Kidney glomerular epithelial cell (primary cell): ENCODE data around the gene PSMC4.

Experiments
- DNase-seq: peaks from one replicate; lab custom pipeline; 2025; lab: John Stamatoyannopoulos, UW

PSMC4 gene

GRCh38 chr19:39993605-39994004 is 22.6 kb downstream of the PSMC4 start:
- no peak for DNase-seq

- no peak for DNase-seq
Measured at GRCh38 chr19:39994361-39994760, 23.4 kb downstream of the PSMC4 start.

GRCh38 chr19:39995794-39996193 is 24.8 kb downstream of the PSMC4 start:
- DNase-seq = no peak

- peak; percentile 52 for DNase-seq
Measured at GRCh38 chr19:39996218-39996810, 25.3 kb downstream of the PSMC4 start.

- DNase-seq = peak; percentile 76
Measured at GRCh38 chr19:39996811-39997637, 26.1 kb downstream of the PSMC4 start, which contains the start of gene ZNF546. Gene ZNF546, plus strand, starts transcription at chr19:39997060. Its CDS starts 1,267 bp downstream, at chr19:39998327.

- no peak for DNase-seq
Measured at GRCh38 chr19:39997638-39998216, 26.8 kb downstream of the PSMC4 start.

- no peak for DNase-seq
Measured at GRCh38 chr19:39998501-39998900, 27.5 kb downstream of the PSMC4 start.

GRCh38 chr19:40005691-40006272 is 34.8 kb downstream of the PSMC4 start:
- DNase-seq = no peak

GRCh38 chr19:40006273-40006691 is 35.3 kb downstream of the PSMC4 start:
- peak; percentile 82 for DNase-seq

- no peak for DNase-seq
Measured at GRCh38 chr19:40009674-40010073, 38.7 kb downstream of the PSMC4 start.

- DNase-seq = no peak
Measured at GRCh38 chr19:40013991-40014390, 43.0 kb downstream of the PSMC4 start.

GRCh38 chr19:40023969-40024368 is 53.0 kb downstream of the PSMC4 start:
- no peak for DNase-seq

- DNase-seq = no peak
Measured at GRCh38 chr19:40025938-40026596, 55.1 kb downstream of the PSMC4 start.

GRCh38 chr19:40026597-40026970 is 55.6 kb downstream of the PSMC4 start:
- DNase-seq = no peak
